SK-N-SH treated with all-trans-retinoic acid at 6 μM for 48 hours (cell line): ENCODE results near the gene QARS1.

Source experiments
- ATAC-seq: fragments of 200-7000 bp; cut with Tn5 transposase; 3 replicates; pipeline ENCODE4 v1.9.1; 2020; ENCODE audit warnings: mild to moderate bottlenecking, moderate library complexity
- ARNTL ChIP-seq: fragments of 450-650 bp; formaldehyde crosslinking; IDR thresholded peaks from 2 replicates; pipeline ENCODE4 v1.5.0; 2020; ENCODE audit warnings: low read depth, mild to moderate bottlenecking, moderate library complexity, borderline replicate concordance
- BACH2 ChIP-seq: fragments of 250-450 bp; sonication (Bioruptor Pico); IDR thresholded peaks from 2 replicates; pipeline ENCODE4 v1.9.0; 2021; ENCODE audit warnings: mild to moderate bottlenecking, borderline replicate concordance
- CSDC2 ChIP-seq: fragments of 250-450 bp; sonication (Bioruptor Pico); IDR thresholded peaks from 2 replicates; pipeline ENCODE4 v1.5.0; 2020; ENCODE audit warnings: mild to moderate bottlenecking, moderate library complexity
- CSRNP3 ChIP-seq: fragments of 250-450 bp; sonication (Bioruptor Pico); IDR thresholded peaks from 2 replicates; pipeline ENCODE4 v1.5.1; 2021; ENCODE audit warnings: mild to moderate bottlenecking, moderate library complexity
- ESRRG ChIP-seq: fragments of 250-450 bp; sonication (Bioruptor Pico); IDR thresholded peaks from 2 replicates; pipeline ENCODE4 v1.6.1; 2021; ENCODE audit warnings: mild to moderate bottlenecking
- GLIS3 ChIP-seq: fragments of 250-450 bp; sonication (Bioruptor Pico); IDR thresholded peaks from 2 replicates; pipeline ENCODE4 v1.5.0; 2020; ENCODE audit warnings: mild to moderate bottlenecking, moderate library complexity
- ISL1 ChIP-seq: fragments of 250-450 bp; sonication (Bioruptor Pico); IDR thresholded peaks from 2 replicates; pipeline ENCODE4 v2.1.2; 2022; ENCODE audit warnings: mild to moderate bottlenecking, moderate library complexity
- OSR1 ChIP-seq: fragments of 250-450 bp; sonication (Bioruptor Pico); IDR thresholded peaks from 2 replicates; pipeline ENCODE4 v1.8.0; 2022; ENCODE audit warnings: moderate library complexity, mild to moderate bottlenecking, inconsistent platforms
- PATZ1 ChIP-seq: fragments of 250-450 bp; sonication (Bioruptor Pico); IDR thresholded peaks from 2 replicates; pipeline ENCODE4 v1.8.0; 2020; ENCODE audit warnings: mild to moderate bottlenecking, moderate library complexity, borderline replicate concordance
- RARB ChIP-seq: fragments of 250-450 bp; sonication (Bioruptor Pico); IDR thresholded peaks from 2 replicates; pipeline ENCODE4 v1.8.0; 2021; ENCODE audit warnings: mild to moderate bottlenecking, moderate library complexity
- SNAI2 ChIP-seq: fragments of 250-450 bp; sonication (Bioruptor Pico); IDR thresholded peaks from 2 replicates; pipeline ENCODE4 v1.5.0; 2020; ENCODE audit warnings: mild to moderate bottlenecking, moderate library complexity
- TCF4 ChIP-seq: fragments of 250-450 bp; sonication (Bioruptor Pico); IDR thresholded peaks from 2 replicates; pipeline ENCODE4 v1.8.0; 2021; ENCODE audit warnings: mild to moderate bottlenecking, moderate library complexity, borderline replicate concordance
- TOX ChIP-seq: fragments of 250-450 bp; sonication (Bioruptor Pico); IDR thresholded peaks from 2 replicates; pipeline ENCODE4 v1.8.0; 2021; ENCODE audit warnings: mild to moderate bottlenecking, moderate library complexity, borderline replicate concordance
- ZC3H10 ChIP-seq: fragments of 250-450 bp; sonication (Bioruptor Pico); IDR thresholded peaks from 2 replicates; pipeline ENCODE4 v1.5.1; 2021; ENCODE audit warnings: mild to moderate bottlenecking, moderate library complexity
- ZFP3 ChIP-seq: fragments of 250-450 bp; sonication (Bioruptor Pico); IDR thresholded peaks from 2 replicates; pipeline ENCODE4 v1.5.0; 2020; ENCODE audit warnings: mild to moderate bottlenecking, moderate library complexity
- ZNF565 ChIP-seq: fragments of 450-650 bp; formaldehyde crosslinking; conservative IDR thresholded peaks from 2 replicates; pipeline ENCODE4 v1.5.0; 2020; ENCODE audit warnings: low read depth, mild to moderate bottlenecking, moderate library complexity
- ZNF70 ChIP-seq: fragments of 450-650 bp; formaldehyde crosslinking; IDR thresholded peaks from 2 replicates; pipeline ENCODE4 v1.5.0; 2020; ENCODE audit warnings: mild to moderate bottlenecking, moderate library complexity
- ZNF8 ChIP-seq: fragments of 450-650 bp; formaldehyde crosslinking; IDR thresholded peaks from 2 replicates; pipeline ENCODE4 v1.5.0; 2020; ENCODE audit warnings: mild to moderate bottlenecking, moderate library complexity
- TF ChIP-seq, protein P1 (sequence below): fragments of 250-450 bp; sonication (Bioruptor Pico); IDR thresholded peaks from 2 replicates; pipeline ENCODE4 v1.8.0; 2021; ENCODE audit warnings: low read depth, mild to moderate bottlenecking, moderate library complexity, borderline replicate concordance
- TF ChIP-seq, protein P2 (sequence below): fragments of 250-450 bp; sonication (Bioruptor Pico); IDR thresholded peaks from 2 replicates; pipeline ENCODE4 v1.5.0; 2020; ENCODE audit warnings: mild to moderate bottlenecking, moderate library complexity
- TF ChIP-seq, protein P3 (sequence below): fragments of 250-450 bp; sonication (Bioruptor Pico); IDR thresholded peaks from 2 replicates; pipeline ENCODE4 v1.5.1; 2020; ENCODE audit warnings: low read depth, mild to moderate bottlenecking, moderate library complexity

The QARS1 gene

DNA sequence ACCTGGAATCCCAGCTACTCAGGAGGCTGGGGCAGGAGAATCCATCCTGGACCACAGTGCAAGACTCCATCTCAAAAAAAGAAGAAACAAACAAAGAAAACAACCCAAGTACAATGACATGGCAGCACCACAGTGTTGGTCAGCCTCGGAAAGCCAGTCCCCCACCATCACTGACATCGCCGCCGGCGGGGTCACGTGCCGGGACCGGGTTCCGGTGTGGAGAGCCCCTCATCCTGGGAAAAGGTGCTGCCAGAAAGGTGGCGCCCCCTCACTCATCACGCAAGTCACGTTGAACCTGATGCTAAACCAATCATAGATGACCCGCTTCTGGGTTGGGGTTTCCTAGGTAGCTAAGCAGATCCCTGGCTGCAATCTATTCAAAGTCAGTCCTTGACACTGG lies 28.4 kb downstream of the QARS1 start:
- TF ChIP-seq, protein P1, sequence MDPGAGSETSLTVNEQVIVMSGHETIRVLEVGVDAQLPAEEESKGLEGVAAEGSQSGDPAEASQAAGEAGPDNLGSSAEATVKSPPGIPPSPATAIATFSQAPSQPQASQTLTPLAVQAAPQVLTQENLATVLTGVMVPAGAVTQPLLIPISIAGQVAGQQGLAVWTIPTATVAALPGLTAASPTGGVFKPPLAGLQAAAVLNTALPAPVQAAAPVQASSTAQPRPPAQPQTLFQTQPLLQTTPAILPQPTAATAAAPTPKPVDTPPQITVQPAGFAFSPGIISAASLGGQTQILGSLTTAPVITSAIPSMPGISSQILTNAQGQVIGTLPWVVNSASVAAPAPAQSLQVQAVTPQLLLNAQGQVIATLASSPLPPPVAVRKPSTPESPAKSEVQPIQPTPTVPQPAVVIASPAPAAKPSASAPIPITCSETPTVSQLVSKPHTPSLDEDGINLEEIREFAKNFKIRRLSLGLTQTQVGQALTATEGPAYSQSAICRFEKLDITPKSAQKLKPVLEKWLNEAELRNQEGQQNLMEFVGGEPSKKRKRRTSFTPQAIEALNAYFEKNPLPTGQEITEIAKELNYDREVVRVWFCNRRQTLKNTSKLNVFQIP (CRISPR knock-in tag), result no peak
- no peak for TF ChIP-seq SNAI2 (CRISPR knock-in tag)
- no peak for TF ChIP-seq RARB (CRISPR knock-in tag)
- no peak for TF ChIP-seq ESRRG (CRISPR knock-in tag)
- no peak for TF ChIP-seq CSDC2 (CRISPR knock-in tag)
- TF ChIP-seq, protein P2, sequence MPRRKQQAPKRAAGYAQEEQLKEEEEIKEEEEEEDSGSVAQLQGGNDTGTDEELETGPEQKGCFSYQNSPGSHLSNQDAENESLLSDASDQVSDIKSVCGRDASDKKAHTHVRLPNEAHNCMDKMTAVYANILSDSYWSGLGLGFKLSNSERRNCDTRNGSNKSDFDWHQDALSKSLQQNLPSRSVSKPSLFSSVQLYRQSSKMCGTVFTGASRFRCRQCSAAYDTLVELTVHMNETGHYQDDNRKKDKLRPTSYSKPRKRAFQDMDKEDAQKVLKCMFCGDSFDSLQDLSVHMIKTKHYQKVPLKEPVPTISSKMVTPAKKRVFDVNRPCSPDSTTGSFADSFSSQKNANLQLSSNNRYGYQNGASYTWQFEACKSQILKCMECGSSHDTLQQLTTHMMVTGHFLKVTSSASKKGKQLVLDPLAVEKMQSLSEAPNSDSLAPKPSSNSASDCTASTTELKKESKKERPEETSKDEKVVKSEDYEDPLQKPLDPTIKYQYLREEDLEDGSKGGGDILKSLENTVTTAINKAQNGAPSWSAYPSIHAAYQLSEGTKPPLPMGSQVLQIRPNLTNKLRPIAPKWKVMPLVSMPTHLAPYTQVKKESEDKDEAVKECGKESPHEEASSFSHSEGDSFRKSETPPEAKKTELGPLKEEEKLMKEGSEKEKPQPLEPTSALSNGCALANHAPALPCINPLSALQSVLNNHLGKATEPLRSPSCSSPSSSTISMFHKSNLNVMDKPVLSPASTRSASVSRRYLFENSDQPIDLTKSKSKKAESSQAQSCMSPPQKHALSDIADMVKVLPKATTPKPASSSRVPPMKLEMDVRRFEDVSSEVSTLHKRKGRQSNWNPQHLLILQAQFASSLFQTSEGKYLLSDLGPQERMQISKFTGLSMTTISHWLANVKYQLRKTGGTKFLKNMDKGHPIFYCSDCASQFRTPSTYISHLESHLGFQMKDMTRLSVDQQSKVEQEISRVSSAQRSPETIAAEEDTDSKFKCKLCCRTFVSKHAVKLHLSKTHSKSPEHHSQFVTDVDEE (CRISPR knock-in tag), result no peak
- no peak for ATAC-seq

- no peak for ATAC-seq
Observed at GRCh38 chr3:49058011-49058410, 46.5 kb downstream of the QARS1 start.

DNA sequence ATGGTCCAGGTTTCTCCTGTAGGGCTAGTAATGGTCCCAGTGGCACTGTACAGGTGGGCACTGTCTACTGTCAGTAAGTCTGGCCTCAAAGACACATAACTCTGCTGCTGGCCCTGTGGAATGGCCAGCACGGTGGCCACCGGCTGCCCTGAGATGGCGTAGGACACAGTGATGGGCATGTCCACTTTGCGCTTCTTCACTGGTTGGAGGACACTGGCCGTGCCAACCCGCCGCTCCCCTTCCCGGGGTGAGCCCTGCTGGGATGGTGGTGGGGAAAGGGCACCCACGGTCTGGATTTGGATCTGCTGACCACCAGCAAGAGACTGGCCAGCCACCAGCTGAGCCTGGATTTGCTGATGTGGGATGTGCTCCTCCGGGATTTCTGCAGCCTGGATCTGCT lies 47.3 kb downstream of the QARS1 start:
- no peak; the same call in 2 of the 3 replicates for ATAC-seq
- TF ChIP-seq TOX (CRISPR knock-in tag) (no peak), ISL1 (CRISPR knock-in tag) (no peak), ZNF8 (CRISPR knock-in tag) (no peak), RARB (CRISPR knock-in tag) (no peak), ZNF565 (CRISPR knock-in tag) (no peak), GLIS3 (CRISPR knock-in tag) (no peak), TCF4 (CRISPR knock-in tag) (no peak), ZNF70 (CRISPR knock-in tag) (no peak), OSR1 (no peak), PATZ1 (CRISPR knock-in tag) (no peak), ARNTL (CRISPR knock-in tag) (no peak), SNAI2 (CRISPR knock-in tag) (no peak), ZFP3 (no peak), BACH2 (CRISPR knock-in tag) (no peak), ZC3H10 (CRISPR knock-in tag) (no peak), ESRRG (CRISPR knock-in tag) (no peak)
- TF ChIP-seq, protein P3, sequence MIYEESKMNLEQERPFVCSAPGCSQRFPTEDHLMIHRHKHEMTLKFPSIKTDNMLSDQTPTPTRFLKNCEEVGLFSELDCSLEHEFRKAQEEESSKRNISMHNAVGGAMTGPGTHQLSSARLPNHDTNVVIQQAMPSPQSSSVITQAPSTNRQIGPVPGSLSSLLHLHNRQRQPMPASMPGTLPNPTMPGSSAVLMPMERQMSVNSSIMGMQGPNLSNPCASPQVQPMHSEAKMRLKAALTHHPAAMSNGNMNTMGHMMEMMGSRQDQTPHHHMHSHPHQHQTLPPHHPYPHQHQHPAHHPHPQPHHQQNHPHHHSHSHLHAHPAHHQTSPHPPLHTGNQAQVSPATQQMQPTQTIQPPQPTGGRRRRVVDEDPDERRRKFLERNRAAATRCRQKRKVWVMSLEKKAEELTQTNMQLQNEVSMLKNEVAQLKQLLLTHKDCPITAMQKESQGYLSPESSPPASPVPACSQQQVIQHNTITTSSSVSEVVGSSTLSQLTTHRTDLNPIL (CRISPR knock-in tag), result no peak
- TF ChIP-seq, protein P1 (CRISPR knock-in tag), result no peak
- TF ChIP-seq, protein P2 (CRISPR knock-in tag), result no peak

More at GRCh38 chr3:49058011-49058410, 46.5 kb downstream of the QARS1 start:
- TF ChIP-seq CSRNP3 (CRISPR knock-in tag) (no peak), ZFP3 (no peak)
